ENCODE data around the gene OR6C1.
"Not testable (repeated sequence)": the region's sequence is repeated elsewhere in the genome, so short reads cannot be mapped to it uniquely, and the experiment has no call there.

Gene OR6C1

GRCh38 chr12:55314043-55314442, at the start of gene OR6C1:
Gene OR6C1, plus strand, starts transcription at chr12:55314343. Its CDS starts 6,257 bp downstream, at chr12:55320600.
- DNase-seq, result no peak

GRCh38 chr12:55280991-55281390, 33.2 kb upstream of the OR6C1 start:
- DNase-seq, result no peak

GRCh38 chr12:55289999-55290398, 24.1 kb upstream of the OR6C1 start:
- no peak for DNase-seq

- DNase-seq, result no peak
Observed at GRCh38 chr12:55296469-55296868, 17.7 kb upstream of the OR6C1 start, which contains the start of gene OR6C6. Gene OR6C6, minus strand, starts transcription at chr12:55296569. Its CDS starts 1,337 bp downstream, at chr12:55295232.

GRCh38 chr12:55320201-55320600, 6.1 kb downstream of the OR6C1 start:
- DNase-seq, result no peak

GRCh38 chr12:55325801-55326200, 11.7 kb downstream of the OR6C1 start:
- not testable (repeated sequence) for DNase-seq

- no peak for DNase-seq
Observed at GRCh38 chr12:55330446-55330845, 16.3 kb downstream of the OR6C1 start, which contains the start of gene OR6C3. Gene OR6C3, plus strand, starts transcription at chr12:55330746. Its CDS starts 955 bp downstream, at chr12:55331701.

GRCh38 chr12:55336002-55336401, 21.9 kb downstream of the OR6C1 start:
- no peak for DNase-seq

GRCh38 chr12:55355338-55355737, 41.2 kb downstream of the OR6C1 start:
- DNase-seq, result not testable (repeated sequence)

GRCh38 chr12:55362675-55363074, 48.5 kb downstream of the OR6C1 start, which contains the start of gene OR6C75:
Gene OR6C75, plus strand, starts transcription at chr12:55362975. Its CDS starts 2,136 bp downstream, at chr12:55365111.
- DNase-seq, result no peak

- no peak for DNase-seq
Observed at GRCh38 chr12:55365086-55365485, 50.9 kb downstream of the OR6C1 start.

Measured in kidney glomerular epithelial cell (primary cell).